ENCODE data around the gene GRAMD1B. TPM values are rescaled to one million over a fixed set of nuclear protein-coding genes. Genes with fewer than 3 reads are reported as not detected.

The GRAMD1B gene
- total and polyA plus RNA-seq, 2 donors (not counting 1 experiment from before 2014, with no cell fraction given), result 0.58 to 11.6 TPM

GRCh38 chr11:123558536-123559315, 128.7 kb downstream of the GRAMD1B start:
- ChIA-PET CTCF (interaction anchor here (1.3 to 3.3 kb wide), 2 partner anchors 18 to 151 kb away, joined by 5 to 24 read pairs; no protein-coding TSS in a partner anchor), POLR2A (no interaction called here)
- no peak overlapping the region for H2AFZ ChIP-seq (ENCODE audit: insufficient read depth, low read depth, low read length, poor library complexity, severe bottlenecking)
- no peak overlapping the region for H3K4me2 ChIP-seq (replicated peaks; ENCODE audit: low read depth, low read length, poor library complexity, severe bottlenecking)
- no peak overlapping the region for H3K4me3 ChIP-seq (ENCODE audit: control extremely low read depth in 1 of 5, extremely low read depth in 1 of 5, insufficient read depth in 1 of 5, low read depth in 2 of 5, low read length in 4 of 5)
- H3K36me3 ChIP-seq (replicated peaks in 1 of 2; ENCODE audit: control extremely low read depth in 1 of 2, control insufficient read depth in 1 of 2, extremely low read depth in 1 of 2, insufficient read depth in 2 of 2, low read length in 1 of 2), result no peaks in the 10 kb centered on the region
- intact Hi-C loops (cut with micrococcal nuclease), result no loop called here
- WGBS (ENCODE audit: insufficient coverage), result 95% methylated on average over 12 of the region's 12 CpGs
- H3K4me1 ChIP-seq (ENCODE audit: control insufficient read depth in 2 of 2, insufficient read depth in 2 of 2, low read length in 2 of 2), result peaks cover 12 to 19% of the 10 kb centered on the region in 2 donors
- no peaks in the 10 kb centered on the region for H4K20me1 ChIP-seq (ENCODE audit: control insufficient read depth, insufficient read depth, low read length, poor library complexity, severe bottlenecking)
- DNase-seq, result no peak
- H3K27me3 Mint-ChIP-seq, result no peaks in the 10 kb centered on the region
- no peak overlapping the region for H3K27ac ChIP-seq (ENCODE audit: low read length in 2 of 2)
- peaks cover 21% of the 10 kb centered on the region for H3K4me1 Mint-ChIP-seq
- no peaks in the 10 kb centered on the region for H3K9me3 Mint-ChIP-seq (ENCODE audit: insufficient read depth)
- H3K9ac ChIP-seq (ENCODE audit: low read length), result no peak overlapping the region
- no peak for ATAC-seq (ENCODE audit: low read depth)
- H3K79me2 ChIP-seq (ENCODE audit: control insufficient read depth, insufficient read depth, low read length), result no peaks in the 10 kb centered on the region
- no peaks in the 10 kb centered on the region for H3K27me3 ChIP-seq (replicated peaks in 1 of 4; ENCODE audit: control extremely low read depth in 1 of 4, control insufficient read depth in 3 of 4, insufficient read depth in 4 of 4, low read length in 3 of 4)
- no peak overlapping the region for H3K27ac Mint-ChIP-seq
- no peaks in the 10 kb centered on the region for H3K9me3 ChIP-seq (ENCODE audit: control extremely low read depth in 1 of 3, control insufficient read depth in 2 of 3, insufficient read depth in 1 of 3, low read length in 2 of 3)
- TF ChIP-seq CTCF (IDR thresholded peaks at IDR 0.05) (no peak), EZH2 (IDR thresholded peaks at IDR 0.05; ENCODE audit: borderline replicate concordance, insufficient read depth, low read depth, low read length, poor library complexity, severe bottlenecking) (no peak)
- H3K4me3 Mint-ChIP-seq, result no peak overlapping the region

- H3K4me3 ChIP-seq (ENCODE audit: control extremely low read depth in 1 of 5, extremely low read depth in 1 of 5, insufficient read depth in 1 of 5, low read depth in 2 of 5, low read length in 4 of 5), result peak overlapping the region in 2 of 5 experiments; percentile 33 to 46
- 53% methylated on average over 11 of the region's 13 CpGs for WGBS (ENCODE audit: insufficient coverage)
- H3K27ac ChIP-seq (ENCODE audit: low read length in 2 of 2), result no peak overlapping the region
- peaks cover 12 to 19% of the 10 kb centered on the region in 2 donors for H3K4me1 ChIP-seq (ENCODE audit: control insufficient read depth in 2 of 2, insufficient read depth in 2 of 2, low read length in 2 of 2)
- no peak overlapping the region for H3K9ac ChIP-seq (ENCODE audit: low read length)
- POLR2A ChIA-PET, result no interaction called here
- intact Hi-C loops (cut with micrococcal nuclease), result no loop called here
- Mint-ChIP-seq H3K27ac (peak overlapping the region; percentile 88), H3K4me1 (peaks cover 21% of the 10 kb centered on the region), H3K9me3 (ENCODE audit: insufficient read depth) (no peaks in the 10 kb centered on the region), H3K4me3 (peak overlapping the region; percentile 96), H3K27me3 (no peaks in the 10 kb centered on the region)
- peak overlapping the region; percentile 73 for H3K4me2 ChIP-seq (replicated peaks; ENCODE audit: low read depth, low read length, poor library complexity, severe bottlenecking)
- CTCF ChIA-PET, result interaction anchor here (1.0 to 3.3 kb wide), 3 partner anchors 17 to 152 kb away, joined by 3 to 24 read pairs (median 5); no protein-coding TSS in a partner anchor
- H3K9me3 ChIP-seq (ENCODE audit: control extremely low read depth in 1 of 3, control insufficient read depth in 2 of 3, insufficient read depth in 1 of 3, low read length in 2 of 3), result no peaks in the 10 kb centered on the region
- H2AFZ ChIP-seq (ENCODE audit: insufficient read depth, low read depth, low read length, poor library complexity, severe bottlenecking), result peak overlapping the region; percentile 69
- no peak for TF ChIP-seq EZH2 (IDR thresholded peaks at IDR 0.05; ENCODE audit: borderline replicate concordance, insufficient read depth, low read depth, low read length, poor library complexity, severe bottlenecking)
- no peak for TF ChIP-seq CTCF (IDR thresholded peaks at IDR 0.05)
- DNase-seq (no peak), ATAC-seq (ENCODE audit: low read depth) (peak; percentile 28)
- H3K36me3 ChIP-seq (replicated peaks in 1 of 2; ENCODE audit: control extremely low read depth in 1 of 2, control insufficient read depth in 1 of 2, extremely low read depth in 1 of 2, insufficient read depth in 2 of 2, low read length in 1 of 2), result no peaks in the 10 kb centered on the region
- no peaks in the 10 kb centered on the region for H3K27me3 ChIP-seq (replicated peaks in 1 of 4; ENCODE audit: control extremely low read depth in 1 of 4, control insufficient read depth in 3 of 4, insufficient read depth in 4 of 4, low read length in 3 of 4)
- H4K20me1 ChIP-seq (ENCODE audit: control insufficient read depth, insufficient read depth, low read length, poor library complexity, severe bottlenecking), result no peaks in the 10 kb centered on the region
- no peaks in the 10 kb centered on the region for H3K79me2 ChIP-seq (ENCODE audit: control insufficient read depth, insufficient read depth, low read length)
Measured at GRCh38 chr11:123559523-123559955, 129.5 kb downstream of the GRAMD1B start.
